K562 (cell line): Measurements from ENCODE around the gene RNASE8. TPM values are rescaled to one million over a fixed set of nuclear protein-coding genes. Genes with fewer than 3 reads are reported as not detected.

Source experiments
- ATF7 ChIP-seq: fragments of 450-650 bp; IDR thresholded peaks from 2 replicates; pipeline ENCODE4 v1.7.1; 2014; ENCODE audit warnings: mild to moderate bottlenecking, moderate library complexity
- CBFA2T2 ChIP-seq: fragments of 450-650 bp; conservative IDR thresholded peaks from 2 replicates; pipeline ENCODE4 v1.6.1; 2017; ENCODE audit warnings: mild to moderate bottlenecking
- CXXC5 ChIP-seq: fragments of 250-450 bp; sonication (Bioruptor Pico); IDR thresholded peaks from 2 replicates; pipeline ENCODE4 v1.8.0; 2022; ENCODE audit warnings: inconsistent platforms, mild to moderate bottlenecking, moderate library complexity
- E2F3 ChIP-seq: fragments of 250-450 bp; sonication (Bioruptor Pico); IDR thresholded peaks from 2 replicates; pipeline ENCODE4 v1.4.0; 2020; ENCODE audit warnings: mild to moderate bottlenecking
- ESRRA ChIP-seq: fragments of 450-650 bp; IDR thresholded peaks from 2 replicates; pipeline ENCODE4 v1.6.1; 2014; ENCODE audit warnings: low read depth, mild to moderate bottlenecking, moderate library complexity, borderline replicate concordance
- HIVEP1 ChIP-seq: fragments of 250-450 bp; sonication (Bioruptor Pico); IDR thresholded peaks from 2 replicates; pipeline ENCODE4 v1.4.0; 2020; ENCODE audit warnings: mild to moderate bottlenecking
- NCOR1 ChIP-seq: fragments of 450-650 bp; IDR thresholded peaks from 2 replicates; pipeline ENCODE4 v1.6.1; 2016; ENCODE audit warnings: mild to moderate bottlenecking, moderate library complexity
- PBX2 ChIP-seq, 2 experiments: IDR thresholded peaks in 1 of 2; conservative IDR thresholded peaks in 1 of 2; 2 replicates each; pipeline ENCODE4 v1.6.1; 2016; ENCODE audit warnings: low read depth in 2 of 2, mild to moderate bottlenecking in 1 of 2, missing compliant biosample characterization in 1 of 2, missing genetic modification characterization in 1 of 2, moderate library complexity in 1 of 2
- POLR2A ChIP-seq: fragments of 450-650 bp; conservative IDR thresholded peaks from 2 replicates; pipeline ENCODE4 v1.6.1; 2016
- RBM14 ChIP-seq: fragments of 200-400 bp; formaldehyde crosslinking; IDR thresholded peaks from 2 replicates; pipeline ENCODE4 v1.6.1; 2018; ENCODE audit warnings: low read depth, mild to moderate bottlenecking, low read length, moderate library complexity, borderline replicate concordance; ENCODE audit not compliant: insufficient read depth
- TAF7 ChIP-seq: fragments of 450-650 bp; IDR thresholded peaks from 2 replicates; pipeline ENCODE4 v1.6.1; 2016; ENCODE audit warnings: missing genetic modification characterization, missing compliant biosample characterization
- ZBTB40 ChIP-seq, 2 experiments: fragments of 450-650 bp in 1 of 2; sonication (generic) in 1 of 2; formaldehyde crosslinking in 1 of 2; IDR thresholded peaks; 2 replicates each; pipeline versions ENCODE4 v1.7.1 to v1.9.0; 2016 to 2022; ENCODE audit warnings: inconsistent platforms in 1 of 2, mild to moderate bottlenecking in 1 of 2, missing genetic modification reagents in 1 of 2
- ZNF274 ChIP-seq: IDR thresholded peaks from 2 replicates; pipeline ENCODE4 v1.6.1; 2011; ENCODE audit warnings: low read depth, mild to moderate bottlenecking, low read length, moderate library complexity, borderline replicate concordance
- ZNF778 ChIP-seq: fragments of 450-650 bp; formaldehyde crosslinking; IDR thresholded peaks from 2 replicates; pipeline ENCODE4 v1.4.0; 2020; ENCODE audit warnings: mild to moderate bottlenecking, moderate library complexity
- ZNF785 ChIP-seq: fragments of 250-450 bp; sonication (Bioruptor Pico); IDR thresholded peaks from 2 replicates; pipeline ENCODE4 v1.4.0; 2020; ENCODE audit warnings: mild to moderate bottlenecking
- polyA plus RNA-seq, 8 experiments: library from polyadenylated mRNA; depleted of rRNA in 4 of 8; stranded (reverse) in 5 of 8; unstranded in 3 of 8; fragments of >200 nt; fragmentation: Nextera tagmentation in 2 of 8; fragmentation: Illumina TruSeq in 1 of 8; extraction: Ambion mirVana in 2 of 8; extraction: Trizol in 1 of 8; gene quantifications; 2 replicates each; pipeline versions ENCODE4 v1.2.1 to v1.2.3, GENCODE V29; 2011 to 2014; ENCODE audit warnings: inconsistent platforms in 1 of 8, missing spikeins in 1 of 8
- total RNA-seq, 7 experiments: library from RNA; depleted of rRNA in 6 of 7; stranded (reverse); fragments of >200 nt in 6 of 7; fragmentation: Illumina TruSeq in 2 of 7; extraction: Trizol in 2 of 7; gene quantifications; 2 replicates each; pipeline versions ENCODE4 v1.2.1 to v1.2.3, GENCODE V29; 2011 to 2021; ENCODE audit warnings: low replicate concordance in 1 of 7

RNASE8 gene
- total and polyA plus RNA-seq, 9 of the 15 experiments (the other 6 are each of a cell fraction or from before 2014, with no cell fraction given) = not detected

- TF ChIP-seq ZBTB40 (IDR thresholded peaks at IDR 0.05) (no peak), ZBTB40 (CRISPR knock-in tag; IDR thresholded peaks at IDR 0.05) (0 out of 2 replicates have a peak, but pooled peaks have one; percentile 24), CXXC5 (CRISPR knock-in tag) (peak; percentile 95), NCOR1 (peak; percentile 60; the same call in 1 of the 2 replicates), ZNF778 (no peak), E2F3 (CRISPR knock-in tag) (peak; percentile 77; the same call in 1 of the 2 replicates), PBX2 (CRISPR knock-in tag; IDR thresholded peaks at IDR 0.05; ENCODE audit: low read depth) (peak; percentile 71), PBX2 (tag; conservative IDR thresholded peaks at IDR 0.05; ENCODE audit: low read depth) (peak; percentile 86), ZNF785 (CRISPR knock-in tag) (no peak), ATF7 (peak; percentile 100), TAF7 (tag) (peak; percentile 68), CBFA2T2 (peak; percentile 36; the same call in 1 of the 2 replicates), ZNF274 (no peak), POLR2A (peak; percentile 82), HIVEP1 (no peak), ESRRA (peak; percentile 90), RBM14 (no peak)
Observed at GRCh38 chr14:21103710-21104447, 46.3 kb downstream of the RNASE8 start (continued).
